Kidney (tissue), 22 donors: Measurements from ENCODE around the gene LAMTOR4. TPM values are rescaled to one million over a fixed set of nuclear protein-coding genes. Genes with fewer than 3 reads are reported as not detected.

Source experiments
- DNase-seq, 5 donors: peaks; one replicate each; pipeline ENCODE4 v3.0.0-alpha.2; 2013 to 2020
- FAIRE-seq: peaks from 2 replicates; lab custom pipeline; 2012; peaks lifted over from hg19 to GRCh38; lab: Jason Lieb, UNC
- H3K27ac ChIP-seq, 2 donors: one replicate each; pipeline ENCODE4 v1.7.0; 2013; ENCODE audit warnings: low read depth in 2 of 2, low read length in 2 of 2, inconsistent platforms in 1 of 2
- H3K27me3 ChIP-seq: one replicate; pipeline ENCODE4 v1.7.1; 2013; ENCODE audit warnings: low read length, inconsistent platforms; ENCODE audit not compliant: control insufficient read depth, insufficient read depth
- H3K36me3 ChIP-seq, 3 donors: one replicate each; pipeline versions ENCODE4 v1.7.0 to v1.7.1; 2013; ENCODE audit warnings: low read length in 3 of 3, control low read depth in 1 of 3, inconsistent platforms in 1 of 3; ENCODE audit not compliant: insufficient read depth in 3 of 3, control insufficient read depth in 2 of 3
- H3K4me1 ChIP-seq, 3 donors: one replicate each; pipeline versions ENCODE4 v1.7.0 to v1.7.1; 2013; ENCODE audit warnings: low read length in 3 of 3, inconsistent platforms in 1 of 3, low read depth in 1 of 3; ENCODE audit not compliant: control insufficient read depth in 2 of 3, insufficient read depth in 2 of 3
- H3K4me3 ChIP-seq, 3 donors: one replicate each; pipeline versions ENCODE4 v1.7.0 to v1.8.1; 2013; ENCODE audit warnings: low read length in 3 of 3, control low read depth in 1 of 3, inconsistent platforms in 1 of 3
- H3K9ac ChIP-seq, 3 donors: one replicate each; pipeline versions ENCODE4 v1.7.0 to v1.7.1; 2013; ENCODE audit warnings: low read length in 3 of 3, control low read depth in 1 of 3, inconsistent platforms in 1 of 3
- H3K9me3 ChIP-seq, 3 donors: one replicate each; pipeline versions ENCODE4 v1.7.0 to v1.7.1; 2013; ENCODE audit warnings: low read length in 3 of 3, control low read depth in 1 of 3, inconsistent platforms in 1 of 3; ENCODE audit not compliant: control insufficient read depth in 2 of 3, insufficient read depth in 1 of 3
- CTCF ChIP-seq: IDR thresholded peaks from 3 replicates; pipeline ENCODE4 v1.5.1; 2012; ENCODE audit warnings: mild to moderate bottlenecking, moderate library complexity, borderline replicate concordance; ENCODE audit not compliant: insufficient read depth; ENCODE audit errors: extremely low read depth
- intact Hi-C: fragments of 100-400 bp; cut with DNase I; formaldehyde crosslinking; loops from one replicate; pipeline ENCODE4 v1.11.1; 2022
- long read RNA-seq, 10 donors: library from polyadenylated mRNA in 1 of 10; unstranded in 1 of 10; transcript quantifications; one replicate each; pipeline ENCODE4 v2.0.0 and lab custom pipeline, GENCODE V29; 2021 to 2026
- polyA plus RNA-seq: library from polyadenylated mRNA; stranded (reverse); fragments of 350-450 nt; fragmentation: Illumina TruSeq; extraction: RNeasy Lipid Tissue Mini Kit (QIAGEN cat#74804); gene quantifications from one replicate; pipeline ENCODE4 v1.2.3, GENCODE V29; 2014; ENCODE audit warnings: low read depth, low replicate concordance; ENCODE audit not compliant: insufficient read depth
- total RNA-seq: library from RNA; stranded (reverse); fragmentation: NEBNext Ultra II Directional; extraction: Animal tissue kit (Norgen Biotek cat#: 25700); gene quantifications from one replicate; pipeline ENCODE4 v1.2.1, GENCODE V29; 2021
- donor health status: control.
- donor health status: control.
- donor health status: control.
- donor health status: control.
- donor health status: control.
- donor health status: DM: yes; HTN: yes; CAD: no.
- donor health status: Normal renal cell carcinoma (clear cell type).

Gene LAMTOR4
- total RNA-seq: 122 TPM
- polyA plus RNA-seq: 470 TPM
- long read RNA-seq, donor 1, transcript LAMTOR4-204 (3 exons, 371 nt): minor isoform, 19 of 91 reads
- long read RNA-seq, donor 1, transcript LAMTOR4-201 (4 exons, 605 nt): major isoform, 46 of 91 reads
- long read RNA-seq, donor 1, transcript LAMTOR4-205 (4 exons, 621 nt): minor isoform, 7 of 91 reads
- long read RNA-seq, donor 1, partial matches to known transcripts: 15 of 91 reads
- long read RNA-seq, donor 1, other reads (novel, unspliced or antisense): 0 of 91 reads
- long read RNA-seq, donor 2, transcript LAMTOR4-205 (4 exons, 621 nt): minor isoform, 5 of 99 reads
- long read RNA-seq, donor 2, transcript LAMTOR4-201 (4 exons, 605 nt): major isoform, 62 of 99 reads
- long read RNA-seq, donor 2, transcript LAMTOR4-204 (3 exons, 371 nt): minor isoform, 13 of 99 reads
- long read RNA-seq, donor 2, partial matches to known transcripts: 16 of 99 reads
- long read RNA-seq, donor 2, other reads (novel, unspliced or antisense): 0 of 99 reads
- long read RNA-seq, donor 3, transcript LAMTOR4-205 (4 exons, 621 nt): minor isoform, 9 of 106 reads
- long read RNA-seq, donor 3, transcript LAMTOR4-204 (3 exons, 371 nt): minor isoform, 18 of 106 reads
- long read RNA-seq, donor 3, transcript LAMTOR4-201 (4 exons, 605 nt): major isoform, 65 of 106 reads
- long read RNA-seq, donor 3, partial matches to known transcripts: 8 of 106 reads
- long read RNA-seq, donor 3, other reads (novel, unspliced or antisense): 0 of 106 reads
- long read RNA-seq, donor 4, transcript LAMTOR4-204 (3 exons, 371 nt): minor isoform, 5 of 67 reads
- long read RNA-seq, donor 4, transcript LAMTOR4-201 (4 exons, 605 nt): major isoform, 52 of 67 reads
- long read RNA-seq, donor 4, transcript LAMTOR4-205 (4 exons, 621 nt): minor isoform, 7 of 67 reads
- long read RNA-seq, donor 4, partial matches to known transcripts: 0 of 67 reads
- long read RNA-seq, donor 4, other reads (novel, unspliced or antisense): 0 of 67 reads
- long read RNA-seq, donor 5, transcript LAMTOR4-201 (4 exons, 605 nt): major isoform, 5 of 7 reads
- long read RNA-seq, donor 5, partial matches to known transcripts: 0 of 7 reads
- long read RNA-seq, donor 5, other reads (novel, unspliced or antisense): 0 of 7 reads
- long read RNA-seq, donor 6, transcript LAMTOR4-205 (4 exons, 621 nt): minor isoform, 8 of 203 reads
- long read RNA-seq, donor 6, transcript LAMTOR4-201 (4 exons, 605 nt): major isoform, 128 of 203 reads
- long read RNA-seq, donor 6, transcript LAMTOR4-207 (3 exons, 519 nt): minor isoform, 5 of 203 reads
- long read RNA-seq, donor 6, transcript LAMTOR4-204 (3 exons, 371 nt): minor isoform, 26 of 203 reads
- long read RNA-seq, donor 6, partial matches to known transcripts: 31 of 203 reads
- long read RNA-seq, donor 6, other reads (novel, unspliced or antisense): 0 of 203 reads
- long read RNA-seq, donor 7, transcript LAMTOR4-201 (4 exons, 605 nt): major isoform, 52 of 71 reads
- long read RNA-seq, donor 7, partial matches to known transcripts: 1 of 71 reads
- long read RNA-seq, donor 7, other reads (novel, unspliced or antisense): 10 of 71 reads
- long read RNA-seq, donor 8, transcript LAMTOR4-204 (3 exons, 371 nt): minor isoform, 18 of 103 reads
- long read RNA-seq, donor 8, transcript LAMTOR4-201 (4 exons, 605 nt): major isoform, 71 of 103 reads
- long read RNA-seq, donor 8, partial matches to known transcripts: 7 of 103 reads
- long read RNA-seq, donor 8, other reads (novel, unspliced or antisense): 0 of 103 reads
- long read RNA-seq, donor 9, transcript LAMTOR4-204 (3 exons, 371 nt): minor isoform, 9 of 39 reads
- long read RNA-seq, donor 9, transcript LAMTOR4-201 (4 exons, 605 nt): major isoform, 25 of 39 reads
- long read RNA-seq, donor 9, partial matches to known transcripts: 0 of 39 reads
- long read RNA-seq, donor 9, other reads (novel, unspliced or antisense): 0 of 39 reads
- long read RNA-seq, donor 10, transcript LAMTOR4-201 (4 exons, 605 nt): major isoform, 45 of 80 reads
- long read RNA-seq, donor 10, transcript LAMTOR4-204 (3 exons, 371 nt): minor isoform, 12 of 80 reads
- long read RNA-seq, donor 10, partial matches to known transcripts: 20 of 80 reads
- long read RNA-seq, donor 10, other reads (novel, unspliced or antisense): 0 of 80 reads

- TF ChIP-seq CTCF: no peak
- intact Hi-C loops: no loop called here
- Histone ChIP-seq H3K9me3 (no peaks in the 10 kb centered on the region), H3K27ac (peak within 1 kb of the TSS; percentile 89 to 95), H3K4me3 (peak within 1 kb of the TSS; percentile 88 to 98 (median 94)), H3K36me3 (peaks cover 0 to 2% (median 0%) of the 10 kb centered on the region in 3 donors), H3K4me1 (peaks cover 0 to 8% (median 3%) of the 10 kb centered on the region in 3 donors), H3K9ac (peak within 1 kb of the TSS; percentile 81 to 98 (median 98)), H3K27me3 (no peaks in the 10 kb centered on the region)
- peak; percentile 98 for FAIRE-seq
- DNase-seq: peak; percentile 99 to 100 (median 99)
Measured at GRCh38 chr7:100148559-100149328, at the start of gene LAMTOR4. LAMTOR4 (plus strand) TSS chr7:100148918; CDS start chr7:100148973, 55 bp downstream.

GRCh38 chr7:100099452-100099851, 49.3 kb upstream of the LAMTOR4 start:
- no peak for TF ChIP-seq CTCF
- H3K9ac ChIP-seq: peak overlapping the region in 2 of 3 donors; percentile 22 to 66
- H3K36me3 ChIP-seq: peaks cover 22 to 53% (median 26%) of the 10 kb centered on the region in 3 donors
- H3K9me3 ChIP-seq: no peaks in the 10 kb centered on the region
- no peak overlapping the region for H3K27ac ChIP-seq
- no peaks in the 10 kb centered on the region for H3K27me3 ChIP-seq
- DNase-seq (no peak), FAIRE-seq (no peak)
- intact Hi-C loops: no loop called here
- peak overlapping the region; percentile 59 to 84 (median 83) for H3K4me3 ChIP-seq
- peaks cover 0 to 10% (median 6%) of the 10 kb centered on the region in 3 donors for H3K4me1 ChIP-seq
